HG02840 (cell line): Measurements from ENCODE around the gene ACAN.
"Not testable (repeated sequence)": the region's sequence is repeated elsewhere in the genome, so short reads cannot be mapped to it uniquely, and the experiment has no call there.

ENCODE experiments used
- ATAC-seq: cut with Tn5 transposase; IDR thresholded peaks from one replicate; pipeline ENCODE4 v1.9.1; 2021; ENCODE audit warnings: mild to moderate bottlenecking, moderate library complexity, moderate number of reproducible peaks; ENCODE audit not compliant: unreplicated experiment, low FRiP score

Gene ACAN

GRCh38 chr15:88913850-88914169, 110.6 kb downstream of the ACAN start:
- no peak for ATAC-seq

- no peak for ATAC-seq
Observed at GRCh38 chr15:88915354-88915753, 112.1 kb downstream of the ACAN start.

GRCh38 chr15:88917760-88918159, 114.5 kb downstream of the ACAN start:
- no peak for ATAC-seq

GRCh38 chr15:88918738-88919137, 115.5 kb downstream of the ACAN start:
- ATAC-seq: no peak

- ATAC-seq: no peak
Observed at GRCh38 chr15:88920186-88920891, 117.1 kb downstream of the ACAN start.

GRCh38 chr15:88920892-88921435, 117.7 kb downstream of the ACAN start:
- ATAC-seq: not testable (repeated sequence)
